ENCODE results near the gene LMF1. TPM values are rescaled to one million over a fixed set of nuclear protein-coding genes. Genes with fewer than 3 reads are reported as not detected.
A peak's percentile ranks its signal among the peaks of the same experiment; 100 is the strongest.

Gene LMF1
- total RNA-seq, 1 donor from 2014 or later, result 24.6 TPM

GRCh38 chr16:985646-986400 is 15.0 kb upstream of the LMF1 start:
- Mint-ChIP-seq H3K36me3 (ENCODE audit: unreplicated experiment) (no peaks in the 10 kb centered on the region), H3K27me3 (ENCODE audit: unreplicated experiment) (peaks cover 18% of the 10 kb centered on the region), H3K9me3 (ENCODE audit: unreplicated experiment) (no peaks in the 10 kb centered on the region), H3K4me1 (ENCODE audit: unreplicated experiment) (peaks cover 4% of the 10 kb centered on the region), H3K27ac (ENCODE audit: unreplicated experiment) (no peak overlapping the region), H3K4me3 (ENCODE audit: unreplicated experiment) (no peak overlapping the region)
- DNase-seq (ENCODE audit: extremely low spot score, unreplicated experiment), result no peak
- TF ChIP-seq CTCF (IDR thresholded peaks at IDR 0.05), result no peak

GRCh38 chr16:984736-985636 is 14.2 kb upstream of the LMF1 start:
- DNase-seq (ENCODE audit: extremely low spot score, unreplicated experiment), result no peak
- Mint-ChIP-seq H3K4me3 (ENCODE audit: unreplicated experiment) (no peak overlapping the region), H3K27me3 (ENCODE audit: unreplicated experiment) (peaks cover 18% of the 10 kb centered on the region), H3K4me1 (ENCODE audit: unreplicated experiment) (peaks cover 4% of the 10 kb centered on the region), H3K36me3 (ENCODE audit: unreplicated experiment) (no peaks in the 10 kb centered on the region), H3K9me3 (ENCODE audit: unreplicated experiment) (no peaks in the 10 kb centered on the region), H3K27ac (ENCODE audit: unreplicated experiment) (no peak overlapping the region)
- no peak for TF ChIP-seq CTCF (IDR thresholded peaks at IDR 0.05)

- Mint-ChIP-seq H3K4me3 (ENCODE audit: unreplicated experiment) (no peak overlapping the region), H3K9me3 (ENCODE audit: unreplicated experiment) (no peaks in the 10 kb centered on the region), H3K27me3 (ENCODE audit: unreplicated experiment) (peaks cover 24% of the 10 kb centered on the region)
Observed at GRCh38 chr16:984121-984694, 13.4 kb upstream of the LMF1 start.

GRCh38 chr16:983044-984030 is 12.6 kb upstream of the LMF1 start:
- Mint-ChIP-seq H3K27me3 (ENCODE audit: unreplicated experiment) (peaks cover 25% of the 10 kb centered on the region), H3K27ac (ENCODE audit: unreplicated experiment) (no peak overlapping the region), H3K36me3 (ENCODE audit: unreplicated experiment) (no peaks in the 10 kb centered on the region), H3K4me3 (ENCODE audit: unreplicated experiment) (peak overlapping the region; percentile 51), H3K9me3 (ENCODE audit: unreplicated experiment) (no peaks in the 10 kb centered on the region), H3K4me1 (ENCODE audit: unreplicated experiment) (peaks cover 4% of the 10 kb centered on the region)
- no peak for DNase-seq (ENCODE audit: extremely low spot score, unreplicated experiment)
- TF ChIP-seq CTCF (IDR thresholded peaks at IDR 0.05), result no peak

More at GRCh38 chr16:984121-984694, 13.4 kb upstream of the LMF1 start:
- no peak for DNase-seq (ENCODE audit: extremely low spot score, unreplicated experiment)
- Mint-ChIP-seq H3K36me3 (ENCODE audit: unreplicated experiment) (no peaks in the 10 kb centered on the region), H3K4me1 (ENCODE audit: unreplicated experiment) (peaks cover 4% of the 10 kb centered on the region), H3K27ac (ENCODE audit: unreplicated experiment) (no peak overlapping the region)
- no peak for TF ChIP-seq CTCF (IDR thresholded peaks at IDR 0.05)

Data from osteocyte (in vitro differentiated cells).